HT-29 (cell line): ENCODE results near the gene KCTD11. TPM values are rescaled to one million over a fixed set of nuclear protein-coding genes. Genes with fewer than 3 reads are reported as not detected.

Experiments used
- DNase-seq: peaks from one replicate; pipeline ENCODE4 v3.0.0-alpha.2; 2015; ENCODE audit warnings: low spot score
- total RNA-seq: library from RNA; depleted of rRNA; stranded (reverse); fragments of >200 nt; shearing (Covaris generic); gene quantifications from 2 replicates; pipeline ENCODE4 v1.2.3, GENCODE V29; 2014

KCTD11 gene
- total RNA-seq, 1 experiment from 2014 or later, result 5.0 TPM

- DNase-seq, result no peak
Observed at GRCh38 chr17:7374353-7374752, 22.4 kb downstream of the KCTD11 start.

- no peak for DNase-seq
Observed at GRCh38 chr17:7379134-7379533, 27.2 kb downstream of the KCTD11 start.

- DNase-seq, result peak; percentile 22
Observed at GRCh38 chr17:7380321-7380720, 28.4 kb downstream of the KCTD11 start.

GRCh38 chr17:7380855-7381683 is 29.1 kb downstream of the KCTD11 start, which contains the start of gene TNK1:
TNK1 (plus strand) TSS chr17:7381089; CDS start chr17:7382927, 1,838 bp downstream.
- DNase-seq, result peak; percentile 31

- no peak for DNase-seq
Observed at GRCh38 chr17:7382901-7383300, 30.9 kb downstream of the KCTD11 start.

- no peak for DNase-seq
Observed at GRCh38 chr17:7383371-7383741, 31.4 kb downstream of the KCTD11 start.

- DNase-seq, result no peak
Observed at GRCh38 chr17:7383742-7384488, 32.0 kb downstream of the KCTD11 start.

- no peak for DNase-seq
Observed at GRCh38 chr17:7384489-7385081, 32.6 kb downstream of the KCTD11 start.

GRCh38 chr17:7388856-7389255 is 36.9 kb downstream of the KCTD11 start:
- no peak for DNase-seq

GRCh38 chr17:7389924-7390910 is 38.3 kb downstream of the KCTD11 start:
- DNase-seq, result no peak

GRCh38 chr17:7391307-7391706 is 39.3 kb downstream of the KCTD11 start:
- no peak for DNase-seq

- no peak for DNase-seq
Observed at GRCh38 chr17:7392696-7393612, 41.0 kb downstream of the KCTD11 start.

- DNase-seq, result peak; percentile 25
Observed at GRCh38 chr17:7393613-7394451, 41.9 kb downstream of the KCTD11 start.

- DNase-seq, result peak; percentile 70
Observed at GRCh38 chr17:7394452-7395191, 42.7 kb downstream of the KCTD11 start, which contains the start of gene PLSCR3. PLSCR3 (minus strand) TSS chr17:7394525; CDS start chr17:7394110, 415 bp downstream.

GRCh38 chr17:7396147-7396546 is 44.2 kb downstream of the KCTD11 start:
- no peak for DNase-seq

- DNase-seq, result no peak
Observed at GRCh38 chr17:7398612-7399011, 46.6 kb downstream of the KCTD11 start.

GRCh38 chr17:7403043-7403726 is 51.2 kb downstream of the KCTD11 start:
- DNase-seq, result peak; percentile 28

- DNase-seq, result no peak
Observed at GRCh38 chr17:7403727-7403976, 51.7 kb downstream of the KCTD11 start.
